Endothelial cell of umbilical vein (primary cell): Measurements from ENCODE around the gene CCSAP.

Experiments
- EZH2 ChIP-seq: IDR thresholded peaks from 2 replicates; pipeline ENCODE4 v1.6.1; 2012; ENCODE audit warnings: borderline replicate concordance, low read depth, mild to moderate bottlenecking, moderate library complexity, low read length, inconsistent platforms; ENCODE audit not compliant: severe bottlenecking
- POLR2A ChIP-seq: IDR thresholded peaks from 2 replicates; pipeline ENCODE4 v1.6.1; 2012; ENCODE audit warnings: low read depth, mild to moderate bottlenecking, control low read depth, low read length
- POLR2AphosphoS5 ChIP-seq: IDR thresholded peaks from 2 replicates; pipeline ENCODE4 v1.6.1; 2012; ENCODE audit warnings: low read depth, mild to moderate bottlenecking, control low read depth, low read length, moderate library complexity; ENCODE audit not compliant: insufficient read depth
- TF ChIP-seq, protein P1 (sequence below), 2 donors: IDR thresholded peaks; 1 replicate in 1 of 2; 2 replicates in 1 of 2; pipeline ENCODE4 v1.5.1; 2011; ENCODE audit warnings: low read length in 2 of 2, mild to moderate bottlenecking in 2 of 2, moderate library complexity in 2 of 2, control low read depth in 1 of 2, inconsistent platforms in 1 of 2, low read depth in 1 of 2; ENCODE audit not compliant: insufficient read depth in 1 of 2; ENCODE audit errors: extremely low read depth in 1 of 2

- TF ChIP-seq POLR2AphosphoS5 (no peak), EZH2 (no peak), POLR2A (no peak)
- TF ChIP-seq, protein P1, sequence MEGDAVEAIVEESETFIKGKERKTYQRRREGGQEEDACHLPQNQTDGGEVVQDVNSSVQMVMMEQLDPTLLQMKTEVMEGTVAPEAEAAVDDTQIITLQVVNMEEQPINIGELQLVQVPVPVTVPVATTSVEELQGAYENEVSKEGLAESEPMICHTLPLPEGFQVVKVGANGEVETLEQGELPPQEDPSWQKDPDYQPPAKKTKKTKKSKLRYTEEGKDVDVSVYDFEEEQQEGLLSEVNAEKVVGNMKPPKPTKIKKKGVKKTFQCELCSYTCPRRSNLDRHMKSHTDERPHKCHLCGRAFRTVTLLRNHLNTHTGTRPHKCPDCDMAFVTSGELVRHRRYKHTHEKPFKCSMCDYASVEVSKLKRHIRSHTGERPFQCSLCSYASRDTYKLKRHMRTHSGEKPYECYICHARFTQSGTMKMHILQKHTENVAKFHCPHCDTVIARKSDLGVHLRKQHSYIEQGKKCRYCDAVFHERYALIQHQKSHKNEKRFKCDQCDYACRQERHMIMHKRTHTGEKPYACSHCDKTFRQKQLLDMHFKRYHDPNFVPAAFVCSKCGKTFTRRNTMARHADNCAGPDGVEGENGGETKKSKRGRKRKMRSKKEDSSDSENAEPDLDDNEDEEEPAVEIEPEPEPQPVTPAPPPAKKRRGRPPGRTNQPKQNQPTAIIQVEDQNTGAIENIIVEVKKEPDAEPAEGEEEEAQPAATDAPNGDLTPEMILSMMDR (IDR thresholded peaks at IDR 0.05; ENCODE audit: extremely low read depth in 1 of 2, insufficient read depth in 1 of 2, low read depth in 1 of 2, low read length in 2 of 2): no peak
Measured at GRCh38 chr1:229352975-229353374, 10.1 kb upstream of the CCSAP start.
